Omental fat pad (tissue), 4 donors: ENCODE data around the gene PIP4P1. TPM values are rescaled to one million over a fixed set of nuclear protein-coding genes. Genes with fewer than 3 reads are reported as not detected.

ENCODE experiments used
- ATAC-seq: fragments of 150-250 bp; one replicate; pipeline ENCODE4 v1.9.1; 2016; ENCODE audit warnings: mild to moderate bottlenecking, moderate library complexity; ENCODE audit not compliant: low FRiP score
- DNase-seq: peaks from one replicate; pipeline ENCODE4 v3.0.0-alpha.2; 2019; ENCODE audit warnings: low spot score
- CTCF ChIP-seq, 3 donors: fragments of 450-650 bp; IDR thresholded peaks; one replicate each; pipeline ENCODE4 v1.5.1; 2016 to 2017; ENCODE audit warnings: antibody characterized with exemption in 3 of 3, mild to moderate bottlenecking in 3 of 3, moderate library complexity in 2 of 3
- total RNA-seq, 4 donors: library from RNA; depleted of rRNA; stranded (reverse); fragments of >200 nt; gene quantifications; one replicate each; pipeline ENCODE4 v1.1.0, GENCODE V29; 2016

PIP4P1 gene
- total RNA-seq, 4 donors from 2014 or later, result 20.4 to 24.4 (median 22.5) TPM

DNA sequence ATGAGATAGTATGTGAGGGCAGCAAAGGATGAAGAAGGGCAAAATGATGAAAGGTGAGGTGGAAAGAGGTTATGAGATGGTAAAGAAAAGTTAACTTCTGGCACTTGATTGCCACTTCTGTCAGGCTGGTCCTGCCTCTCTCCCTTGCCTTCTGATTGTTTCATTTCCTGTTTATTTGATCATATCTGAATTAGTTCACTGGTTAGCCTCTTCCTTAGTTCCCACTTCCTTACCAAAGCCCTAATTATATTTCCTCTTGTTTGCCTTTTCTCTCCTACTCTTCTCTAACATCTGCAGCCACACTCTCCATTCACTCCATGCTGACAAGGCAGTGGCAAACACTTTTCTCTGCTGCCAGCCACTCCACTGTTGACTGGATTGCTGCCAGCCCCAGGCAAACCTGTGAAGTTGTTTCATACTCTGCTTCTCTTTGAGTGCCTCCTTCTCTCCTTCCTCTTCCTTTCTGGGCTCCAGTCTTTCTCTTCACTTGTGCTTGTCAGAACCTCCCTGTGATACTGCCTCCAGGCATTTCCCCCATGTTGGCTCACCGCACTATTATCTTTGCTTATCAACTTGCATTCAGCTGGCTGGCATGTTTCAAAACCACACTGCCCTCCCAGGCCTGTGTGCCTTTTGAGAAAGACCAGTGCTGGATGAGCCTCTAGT lies 16.1 kb upstream of the PIP4P1 start:
- DNase-seq, result no peak
- TF ChIP-seq CTCF (IDR thresholded peaks at IDR 0.05), result no peak
- ATAC-seq, result no peak

GRCh38 chr14:20476776-20477175 lies 15.5 kb upstream of the PIP4P1 start:
- TF ChIP-seq CTCF (IDR thresholded peaks at IDR 0.05), result no peak
- ATAC-seq (no peak), DNase-seq (no peak)

DNA sequence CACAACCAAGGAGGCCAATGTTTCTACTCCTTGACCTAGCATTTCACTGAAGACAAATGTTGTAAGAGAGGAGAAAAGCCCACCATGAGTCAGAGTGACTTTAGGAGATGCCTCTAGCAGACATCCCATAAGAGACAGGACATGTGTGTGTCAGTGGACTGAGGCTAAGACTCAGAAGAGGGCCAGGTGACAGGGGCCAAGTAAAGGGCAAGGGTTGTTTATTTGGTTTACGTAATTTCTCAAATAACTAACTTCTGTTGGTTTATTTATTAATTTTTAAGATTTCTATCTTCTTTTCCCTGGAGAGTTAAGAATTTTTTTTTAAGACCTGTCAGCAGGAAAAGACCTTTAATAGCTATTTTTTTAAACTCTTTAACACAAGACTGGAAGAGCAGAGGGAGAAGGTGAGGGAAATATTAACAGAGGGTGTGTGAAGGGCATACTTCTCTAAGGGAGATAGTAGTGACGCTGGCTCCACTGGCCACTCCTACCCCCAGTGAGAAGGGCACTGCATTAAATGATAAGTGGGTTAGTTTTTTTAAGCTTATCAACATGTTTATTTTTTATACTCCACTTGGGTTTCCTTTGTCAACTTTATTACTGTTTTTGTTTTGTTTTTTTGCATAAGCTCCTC lies 11.4 kb upstream of the PIP4P1 start:
- ATAC-seq (no peak), DNase-seq (no peak)
- TF ChIP-seq CTCF (IDR thresholded peaks at IDR 0.05), result no peak

- DNase-seq (no peak), ATAC-seq (no peak)
- no peak for TF ChIP-seq CTCF (IDR thresholded peaks at IDR 0.05)
Observed at GRCh38 chr14:20470603-20470901, 9.3 kb upstream of the PIP4P1 start.

DNA sequence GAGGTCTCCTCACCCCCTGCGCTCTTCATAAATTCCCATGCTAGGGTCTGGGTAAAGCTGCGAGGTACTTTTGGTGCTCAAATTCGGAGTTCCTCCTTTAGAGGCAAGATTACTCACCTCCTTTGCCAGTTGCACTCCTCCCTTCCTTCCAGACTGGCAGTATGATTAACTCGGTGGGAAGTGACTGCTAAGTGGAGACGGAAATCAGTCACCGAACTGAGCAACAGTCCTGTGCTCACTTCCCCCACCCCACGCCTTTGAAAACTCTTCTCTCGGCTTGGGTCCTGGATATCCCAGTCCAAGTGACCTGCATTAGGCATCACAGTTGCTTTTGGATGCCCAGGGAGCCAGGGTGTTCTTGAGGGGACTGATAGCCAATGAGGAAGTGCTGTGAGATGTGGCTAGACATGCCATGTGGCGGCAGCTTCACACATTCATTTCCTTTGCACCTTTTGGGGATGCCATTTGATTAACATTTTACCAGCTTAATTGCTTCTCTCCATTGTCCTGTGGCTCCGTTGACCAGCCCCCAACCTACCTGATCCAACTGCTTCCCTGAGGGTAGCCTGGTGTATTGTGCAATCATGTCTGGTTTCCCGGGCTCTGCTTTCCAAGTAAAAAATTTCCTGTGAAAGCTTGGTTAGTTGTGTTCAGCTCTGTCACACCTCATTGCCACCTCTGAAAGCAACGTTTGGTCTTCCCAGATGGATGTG lies 8.8 kb upstream of the PIP4P1 start:
- TF ChIP-seq CTCF (IDR thresholded peaks at IDR 0.05), result no peak
- DNase-seq, result peak; percentile 28
- peak; percentile 78 for ATAC-seq

GRCh38 chr14:20469242-20469889 lies 8.1 kb upstream of the PIP4P1 start, which contains the start of gene PNP:
Gene PNP (plus strand): TSS chr14:20469406. CDS start chr14:20469525, 119 bp downstream.
- no peak for TF ChIP-seq CTCF (IDR thresholded peaks at IDR 0.05)
- peak; percentile 75 for DNase-seq

More at GRCh38 chr14:20469242-20469889, 8.1 kb upstream of the PIP4P1 start, which contains the start of gene PNP:
- peak; percentile 94 for ATAC-seq
